ENCODE data around the gene APBA2.

APBA2 gene

GRCh38 chr15:29119847-29120246, 234.1 kb downstream of the APBA2 start:
- DNase-seq (ENCODE audit: low spot score): no peak

DNA sequence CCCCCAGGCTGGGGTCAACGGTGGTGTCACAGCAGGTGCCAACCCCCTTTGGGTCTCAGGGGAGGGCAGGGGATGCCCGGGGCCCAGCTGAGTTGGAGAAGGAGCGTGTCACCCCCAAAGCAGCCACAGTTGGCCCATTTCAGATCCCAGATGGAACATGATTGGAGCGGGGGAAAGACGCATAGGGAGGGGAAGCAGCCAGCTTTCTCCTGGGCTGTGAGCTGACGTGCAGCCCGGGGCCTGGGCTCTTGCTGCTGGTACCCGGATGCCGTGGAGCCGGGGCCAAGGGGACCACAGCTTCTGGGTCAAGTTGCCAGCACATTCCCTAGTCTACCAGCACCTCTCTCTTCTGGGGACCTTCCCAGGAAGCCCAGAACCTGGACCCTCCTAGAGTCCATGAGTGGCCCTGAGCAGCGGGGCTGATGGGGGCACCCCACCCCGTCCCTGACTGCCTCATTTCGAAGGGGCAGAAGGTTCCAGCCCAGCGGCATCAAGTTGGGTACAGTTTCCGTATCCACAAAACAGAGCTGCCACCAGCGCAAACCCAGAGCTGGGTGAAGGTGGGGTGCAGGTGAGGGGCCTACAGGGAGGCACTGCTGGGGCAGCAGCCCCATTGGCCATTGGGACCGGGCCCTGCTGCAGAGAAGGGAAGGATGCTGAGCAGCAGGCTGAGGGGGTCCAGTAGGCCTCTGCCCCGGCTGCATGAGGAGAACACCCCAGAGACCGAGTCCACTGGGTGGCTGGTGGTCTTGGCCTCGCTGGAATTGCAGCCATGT, 235.0 kb downstream of the APBA2 start:
- no peak for DNase-seq (ENCODE audit: low spot score)

GRCh38 chr15:29121369-29121656, 235.5 kb downstream of the APBA2 start:
- DNase-seq (ENCODE audit: low spot score): no peak

- DNase-seq (ENCODE audit: low spot score): no peak
Measured at GRCh38 chr15:29121907-29122306, 236.1 kb downstream of the APBA2 start.

DNA sequence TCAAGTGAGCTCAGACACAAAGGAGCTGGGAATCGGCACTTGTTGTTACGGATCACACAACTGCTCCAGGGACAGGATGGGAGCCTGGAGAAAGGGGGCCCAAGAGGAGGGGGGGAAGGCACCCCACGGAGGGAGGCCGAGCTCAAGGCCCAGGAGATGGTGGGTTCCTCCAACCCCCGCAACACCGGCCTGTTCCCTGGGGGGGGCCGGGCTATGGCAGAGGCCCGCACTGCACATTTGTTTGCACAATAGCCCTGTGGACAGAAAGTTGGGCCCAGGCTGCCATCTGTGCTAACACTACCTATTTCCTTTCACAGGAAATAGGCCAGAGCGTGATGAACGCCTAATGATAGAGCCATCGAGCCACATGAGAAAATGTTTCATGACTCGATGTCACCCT, 236.7 kb downstream of the APBA2 start:
- no peak for DNase-seq (ENCODE audit: low spot score)

DNA sequence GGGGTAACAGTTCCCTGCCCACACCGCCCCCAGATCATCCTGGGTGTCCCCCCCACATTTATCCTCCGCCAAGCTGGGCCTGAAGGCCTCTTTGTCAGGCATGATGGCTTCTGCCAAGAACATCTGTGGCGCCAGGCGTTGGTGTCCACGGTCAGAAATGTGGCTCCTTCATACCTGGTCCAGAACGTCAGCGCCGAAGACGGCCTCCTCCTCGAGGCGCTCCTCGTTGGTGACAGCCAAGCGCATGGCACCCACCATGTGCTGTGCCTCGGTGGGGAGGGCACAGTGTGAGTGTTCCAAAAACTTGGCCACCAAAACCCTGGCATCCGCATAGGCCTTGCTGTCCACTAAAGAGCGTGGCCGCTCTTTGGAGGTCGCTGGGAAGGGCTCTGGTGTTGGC, 237.4 kb downstream of the APBA2 start:
- DNase-seq (ENCODE audit: low spot score): no peak

DNA sequence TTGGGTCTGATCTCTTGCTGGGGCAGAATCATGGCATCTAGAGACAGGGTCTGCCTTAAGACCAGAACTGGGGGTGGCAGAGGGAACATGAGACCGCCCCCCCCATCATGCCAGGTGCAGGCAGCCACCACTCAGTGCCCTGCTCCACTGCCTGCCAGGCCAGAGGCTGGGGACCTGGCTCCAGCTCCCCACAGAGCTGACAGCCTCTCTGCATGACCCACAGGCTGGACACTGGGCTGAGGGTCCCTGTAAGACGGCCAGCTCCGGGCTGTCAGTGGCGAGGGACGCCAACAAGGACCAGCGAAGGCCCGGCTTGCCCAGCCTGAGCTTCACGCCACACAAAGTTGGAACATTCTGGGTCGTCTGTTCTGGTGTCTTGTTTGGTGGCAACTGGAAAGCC, 238.2 kb downstream of the APBA2 start:
- DNase-seq (ENCODE audit: low spot score): no peak

GRCh38 chr15:29124581-29125381, 239.0 kb downstream of the APBA2 start:
- no peak for DNase-seq (ENCODE audit: low spot score)

DNA sequence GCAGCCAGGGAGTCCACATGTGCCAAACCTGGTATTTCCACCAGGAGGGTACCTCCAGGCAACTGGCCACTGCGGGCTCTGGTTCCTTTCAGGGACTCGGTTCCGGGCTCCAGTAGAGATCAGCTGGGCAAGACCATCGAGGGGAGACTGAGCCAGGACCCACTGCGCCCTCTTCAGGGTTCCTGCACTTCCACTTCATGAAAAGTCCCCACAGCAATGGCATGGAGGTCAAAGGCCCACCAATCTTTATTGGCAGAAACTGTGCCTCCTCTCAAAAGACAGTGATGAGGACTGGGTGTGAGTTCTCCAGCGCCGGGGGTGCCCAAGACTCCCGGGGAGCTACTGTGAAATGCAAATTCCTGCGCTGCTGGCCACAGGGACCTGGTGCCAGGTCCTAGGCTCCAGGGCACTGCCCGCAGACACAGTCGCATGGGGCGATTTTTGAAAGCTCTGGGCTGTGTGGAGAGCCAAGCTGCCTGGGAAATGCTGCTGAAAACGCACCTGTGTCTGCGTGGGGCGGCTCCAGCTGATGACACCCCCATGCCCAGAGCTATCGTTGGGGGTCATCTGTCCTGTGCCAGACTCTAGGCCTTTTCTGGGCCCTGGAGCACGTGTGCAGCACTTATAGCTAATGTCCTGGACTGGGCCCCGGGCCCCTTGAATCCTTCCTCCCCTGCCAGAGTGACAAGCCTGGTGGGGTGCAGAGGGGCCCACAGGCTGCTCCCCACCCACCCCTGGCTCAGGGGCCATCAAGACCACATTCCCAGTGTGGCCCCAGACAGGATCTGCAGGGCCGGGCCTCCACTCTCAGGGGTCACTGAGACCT, 239.8 kb downstream of the APBA2 start:
- no peak for DNase-seq (ENCODE audit: low spot score)

GRCh38 chr15:29126208-29126536, 240.4 kb downstream of the APBA2 start:
- no peak for DNase-seq (ENCODE audit: low spot score)

GRCh38 chr15:29126821-29127461, 241.2 kb downstream of the APBA2 start:
- no peak for DNase-seq (ENCODE audit: low spot score)

GRCh38 chr15:29127506-29128430, 242.0 kb downstream of the APBA2 start:
- no peak for DNase-seq (ENCODE audit: low spot score)

GRCh38 chr15:29128671-29129070, 242.9 kb downstream of the APBA2 start:
- DNase-seq (ENCODE audit: low spot score): no peak

DNA sequence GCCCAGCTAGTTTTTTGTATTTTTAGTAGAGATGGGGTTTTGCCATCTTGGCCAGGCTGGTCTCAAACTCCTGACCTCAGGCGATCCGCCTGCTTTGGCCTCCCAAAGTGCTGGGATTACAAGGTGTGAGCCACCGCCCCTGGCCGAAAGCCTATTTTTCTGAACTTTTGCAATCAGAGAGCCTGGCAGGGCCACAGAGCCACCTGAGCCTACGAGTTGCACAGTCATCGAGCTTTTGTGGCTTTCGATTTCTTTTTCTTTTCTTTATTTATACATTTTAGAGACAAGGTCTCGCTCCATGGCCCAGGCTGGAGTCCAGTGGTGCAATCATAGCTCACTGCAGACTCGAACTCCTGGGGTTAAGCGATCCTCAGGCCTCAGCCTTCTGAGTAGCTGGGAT, 243.4 kb downstream of the APBA2 start:
- no peak for DNase-seq (ENCODE audit: low spot score)

- no peak for DNase-seq (ENCODE audit: low spot score)
Measured at GRCh38 chr15:29129926-29130325, 244.2 kb downstream of the APBA2 start.

- no peak for DNase-seq (ENCODE audit: low spot score)
Measured at GRCh38 chr15:29130476-29130875, 244.7 kb downstream of the APBA2 start.

- DNase-seq (ENCODE audit: low spot score): no peak
Measured at GRCh38 chr15:29130951-29131839, 245.4 kb downstream of the APBA2 start.

DNA sequence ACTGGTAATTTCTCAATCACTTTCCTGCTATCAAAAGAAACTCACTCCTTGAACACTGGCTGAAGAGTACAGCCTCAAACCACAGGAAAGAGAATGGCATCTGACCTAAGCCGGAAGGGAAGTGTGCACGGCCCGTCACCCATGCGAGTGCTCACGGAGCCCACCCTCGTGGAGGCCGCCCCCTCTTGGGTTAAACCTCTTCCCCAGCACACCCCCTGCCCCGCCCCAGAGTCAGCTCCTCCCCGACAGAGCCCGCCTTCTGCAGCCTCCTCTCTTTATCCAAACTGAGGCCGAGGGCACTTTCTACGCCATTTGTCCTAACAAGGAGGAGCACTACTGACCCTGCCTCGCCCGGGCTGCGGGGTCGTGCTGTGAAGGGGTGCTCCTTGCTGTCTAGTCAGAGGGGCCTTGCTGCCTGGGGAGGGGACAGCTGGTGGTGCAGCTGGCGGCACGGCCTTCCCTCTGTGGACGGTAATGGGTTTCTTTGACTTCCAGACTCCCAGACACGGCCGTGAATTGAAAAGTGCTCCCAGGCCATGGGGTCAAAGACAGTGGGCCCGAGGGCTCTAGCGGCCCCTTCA, 246.2 kb downstream of the APBA2 start:
- no peak for DNase-seq (ENCODE audit: low spot score)

DNA sequence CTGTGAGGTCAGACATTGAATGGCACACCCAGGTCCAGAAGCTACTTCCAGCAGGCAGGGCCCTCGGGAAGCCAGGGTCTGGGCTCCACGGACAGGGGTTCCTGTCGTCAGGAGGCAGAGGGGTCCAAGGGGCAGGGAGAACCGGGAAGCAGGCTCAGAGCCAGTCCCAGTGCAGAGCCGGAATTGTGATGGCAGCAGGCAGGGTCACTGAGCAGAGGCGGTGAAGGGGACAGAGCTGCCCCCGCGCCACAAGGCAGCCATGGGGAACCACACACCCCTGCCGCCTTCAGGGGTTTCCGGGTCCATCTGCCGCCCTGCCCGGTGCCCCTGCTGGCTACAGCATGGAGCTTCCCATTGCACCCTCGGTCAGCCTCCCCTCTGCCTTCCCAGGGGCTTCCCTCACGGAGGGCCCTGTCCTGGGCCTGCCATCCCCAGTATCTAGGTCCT, 247.0 kb downstream of the APBA2 start:
- no peak for DNase-seq (ENCODE audit: low spot score)

DNA sequence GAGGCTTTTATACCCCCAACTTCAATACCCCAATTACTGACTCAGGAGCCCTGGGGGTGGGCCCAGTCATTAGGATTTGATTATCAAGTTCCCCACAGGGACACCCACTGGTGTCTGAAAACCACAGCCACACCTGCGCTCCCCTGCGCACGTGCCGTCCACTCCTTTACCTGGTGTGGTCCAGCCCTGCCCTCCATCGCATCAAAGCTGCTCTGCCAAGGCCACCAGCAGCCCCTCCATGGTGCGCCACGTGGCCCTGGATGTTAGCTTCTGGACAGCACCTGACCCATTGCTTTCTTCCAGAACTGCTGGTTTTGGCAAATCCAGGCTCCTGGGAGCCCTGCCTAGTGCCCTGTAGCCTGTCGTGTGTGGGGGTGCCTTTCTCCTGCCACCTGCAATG, 247.5 kb downstream of the APBA2 start:
- no peak for DNase-seq (ENCODE audit: low spot score)
